GM10248 (cell line): ENCODE measurements around the gene TSPAN15.

Source experiments
- CTCF ChIA-PET: fragments of 300-600 bp; sonication (Branson Sonifier 250); formaldehyde crosslinking; extraction: SDS; loops from one replicate; lab custom pipeline; 2021; ENCODE audit warnings: antibody characterized with exemption; lab: Yijun Ruan, JAX
- POLR2A ChIA-PET: fragments of 350-650 bp; sonication (Branson Sonifier 250); formaldehyde crosslinking; extraction: SDS; loops from one replicate; lab custom pipeline; 2020; ENCODE audit warnings: antibody characterized with exemption; lab: Yijun Ruan, JAX
- DNase-seq: peaks from one replicate; pipeline ENCODE4 v3.0.0; 2012; ENCODE audit errors: extremely low spot score
- CTCF ChIP-seq: IDR thresholded peaks from 2 replicates; pipeline ENCODE4 v1.5.1; 2012; ENCODE audit warnings: mild to moderate bottlenecking, low read depth; ENCODE audit errors: extremely low read depth, missing control alignments, control extremely low read depth

The TSPAN15 gene

GRCh38 chr10:69506834-69507713 is 55.8 kb downstream of the TSPAN15 start:
- no peak for DNase-seq
- ChIA-PET CTCF (interaction anchor here (0.6 to 3.7 kb wide), 17 partner anchors 8 to 412 kb away, joined by 3 to 20 read pairs (median 4); no protein-coding TSS in a partner anchor), POLR2A (no interaction called here)
- no peak for TF ChIP-seq CTCF

- no peak for TF ChIP-seq CTCF
- ChIA-PET CTCF (interaction anchor here (1.0 to 1.6 kb wide), 6 partner anchors 10 to 277 kb away, joined by 3 to 7 read pairs (median 3); no protein-coding TSS in a partner anchor), POLR2A (no interaction called here)
- no peak for DNase-seq
These were observed 57.6 kb downstream of the TSPAN15 start for GRCh38 chr10:69508738-69509340.

- TF ChIP-seq CTCF = no peak
- ChIA-PET CTCF (interaction anchor here (1.0 to 5.6 kb wide), 3 partner anchors 36 to 130 kb away, joined by 3 to 108 read pairs (median 73); no protein-coding TSS in a partner anchor), POLR2A (no interaction called here)
- DNase-seq = no peak
These were observed 61.6 kb downstream of the TSPAN15 start for GRCh38 chr10:69512901-69513300.

GRCh38 chr10:69513617-69514016 is 62.4 kb downstream of the TSPAN15 start:
- no peak for DNase-seq
- ChIA-PET POLR2A (no interaction called here), CTCF (interaction anchor here (1.0 to 5.6 kb wide), 3 partner anchors 37 to 129 kb away, joined by 3 to 108 read pairs (median 73); no protein-coding TSS in a partner anchor)
- no peak for TF ChIP-seq CTCF

GRCh38 chr10:69515699-69516259 is 64.5 kb downstream of the TSPAN15 start:
- ChIA-PET POLR2A (no interaction called here), CTCF (interaction anchor here (0.6 to 5.6 kb wide), 46 partner anchors 10 to 444 kb away, joined by 3 to 108 read pairs (median 4); partner anchors contain the start of gene FAM241B)
- peak; percentile 91 for TF ChIP-seq CTCF
- DNase-seq = peak; percentile 86

GRCh38 chr10:69516316-69516715 is 65.1 kb downstream of the TSPAN15 start:
- CTCF ChIA-PET = interaction anchor here (1.2 to 5.6 kb wide), 19 partner anchors 10 to 401 kb away, joined by 3 to 108 read pairs (median 7); partner anchors contain the start of gene FAM241B
- DNase-seq = peak; percentile 48
- TF ChIP-seq CTCF = peak; percentile 12
- POLR2A ChIA-PET = no interaction called here
